ENCODE data around the gene L1CAM. TPM values are rescaled to one million over a fixed set of nuclear protein-coding genes. Genes with fewer than 3 reads are reported as not detected.

Gene L1CAM
- 38.7 TPM for total RNA-seq

GRCh38 chrX:153885968-153886903 lies at the start of gene L1CAM:
TSS of gene L1CAM (minus strand) at chrX:153886173. CDS start at chrX:153875836, 10,337 bp downstream.

GRCh38 chrX:153934762-153935325 lies 48.9 kb upstream of the L1CAM start, which contains the start of gene NAA10:
TSS of gene NAA10 (minus strand) at chrX:153935037. CDS start at chrX:153934904, 133 bp downstream.

DNA sequence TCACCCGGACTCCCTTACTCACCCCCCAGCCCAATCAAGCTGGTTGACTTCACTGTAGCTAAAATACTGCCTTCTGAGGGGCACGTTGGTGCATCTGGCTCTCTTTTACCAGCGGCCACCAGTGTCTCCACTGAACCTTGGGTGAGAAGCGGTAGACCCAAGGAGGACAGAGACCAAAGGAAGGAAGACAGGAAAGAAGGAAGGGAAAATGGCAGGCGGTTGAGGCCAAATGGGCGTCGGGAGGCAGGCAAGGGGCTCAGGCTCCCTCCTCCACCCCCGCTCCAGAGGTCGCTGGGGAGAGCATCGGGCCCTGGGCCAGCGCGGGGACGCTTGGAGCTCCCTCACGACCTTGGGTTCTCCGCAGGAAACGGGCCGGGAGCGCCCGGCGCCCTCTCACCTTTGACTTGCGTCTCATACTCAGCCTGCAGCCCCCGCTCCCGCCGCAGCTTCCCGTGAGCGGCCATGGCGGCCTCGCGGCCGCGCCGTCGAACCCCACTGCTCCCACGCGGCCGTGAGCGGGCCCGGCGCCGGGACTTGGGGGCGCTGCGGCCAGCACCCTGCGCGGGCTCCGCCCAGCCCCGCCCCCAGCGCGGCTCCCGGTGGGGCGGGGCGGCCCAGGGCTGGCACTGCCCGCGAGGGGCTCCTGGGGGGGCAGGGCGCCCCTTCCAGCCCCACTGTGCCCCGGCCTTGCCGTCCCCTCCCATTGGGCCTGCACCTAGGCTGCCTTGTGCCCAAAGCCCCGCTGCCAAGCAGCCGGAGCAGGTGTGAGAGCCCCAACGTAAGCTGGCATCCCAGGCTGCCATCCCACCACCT lies 40.0 kb upstream of the L1CAM start, which contains the start of gene ARHGAP4:
Gene ARHGAP4, minus strand, starts transcription at position 526 of the 813 bp plus-strand sequence. Its CDS starts 62 bp downstream, at position 464.

DNA sequence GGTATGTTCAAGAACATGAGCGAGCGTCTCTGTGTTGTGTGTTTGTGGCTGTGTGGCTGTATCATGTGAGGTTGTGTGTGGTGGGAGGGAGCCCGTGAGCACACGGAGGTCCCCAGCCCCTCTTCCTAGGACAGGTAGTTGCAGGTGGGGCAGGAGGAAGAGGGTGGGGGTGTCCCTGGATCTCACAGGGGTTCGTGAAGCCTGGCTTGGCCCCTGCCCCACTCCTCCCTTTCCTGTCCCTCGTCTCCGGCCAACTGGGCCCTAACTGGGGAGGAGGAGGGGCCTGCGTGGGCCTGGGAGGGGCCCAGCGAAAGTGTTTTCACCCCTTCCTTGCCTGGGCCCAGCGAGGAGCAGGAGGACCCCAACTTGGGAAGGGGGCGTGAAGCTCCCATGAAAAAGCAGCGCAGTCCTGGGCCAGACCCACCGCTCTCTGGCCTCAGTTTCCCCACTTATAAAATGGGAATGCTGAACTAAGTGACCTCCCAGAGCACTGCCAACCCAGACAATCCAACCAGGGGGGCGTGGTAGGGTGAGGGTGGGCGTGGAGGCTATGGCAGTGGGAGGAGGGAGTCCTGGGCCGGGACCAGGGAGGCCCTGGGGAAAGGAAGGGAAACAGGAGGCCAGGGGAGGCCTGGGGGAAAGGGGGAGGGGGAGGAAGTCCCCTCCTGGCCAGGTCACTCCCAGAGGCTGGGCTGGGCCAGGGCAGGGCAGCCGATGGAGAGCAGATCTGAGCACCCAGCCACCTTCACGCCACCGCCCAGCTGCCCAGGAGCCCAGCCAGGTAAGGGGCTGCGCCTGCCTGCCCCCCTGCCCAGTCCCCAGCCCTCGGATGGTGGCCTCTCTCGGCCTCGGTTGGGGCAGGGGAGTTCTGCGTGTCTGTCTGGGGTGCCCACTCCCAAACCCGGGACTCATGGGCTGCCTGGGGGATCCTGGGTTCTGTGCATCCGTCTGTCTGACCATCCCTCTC lies 18.3 kb upstream of the L1CAM start, which contains the start of gene AVPR2:
Gene AVPR2, plus strand, starts transcription at position 683 of the 967 bp plus-strand sequence. CDS start 473 bp downstream, outside the sequence.

GRCh38 chrX:153829799-153830639 lies 56.0 kb downstream of the L1CAM start, which contains the start of gene PDZD4:
TSS of gene PDZD4 (minus strand) at chrX:153830544. CDS start at chrX:153830298, 246 bp downstream.

Other genes with a start within 250 kb of the L1CAM start
- 72.7 TPM for gene DUSP9, start 239.0 kb downstream of the L1CAM start, total RNA-seq
- 6.5 TPM for gene PNCK, start 212.4 kb downstream of the L1CAM start, total RNA-seq
- 40.9 TPM for gene SLC6A8, start 198.2 kb downstream of the L1CAM start, total RNA-seq
- 94.9 TPM for gene BCAP31, start 161.8 kb downstream of the L1CAM start, total RNA-seq
- 10.8 TPM for gene ABCD1, start 161.3 kb downstream of the L1CAM start, total RNA-seq
- 2.5 TPM for gene PLXNB3, start 121.9 kb downstream of the L1CAM start, total RNA-seq
- 15.1 TPM for gene SRPK3, start 105.1 kb downstream of the L1CAM start, total RNA-seq
- gene IDH3G, start 91.8 kb downstream of the L1CAM start, total RNA-seq, result 70.3 TPM
- gene SSR4, start 91.5 kb downstream of the L1CAM start, total RNA-seq, result 91.8 TPM
- 10.6 TPM for gene PDZD4, start 55.6 kb downstream of the L1CAM start, total RNA-seq
- gene AVPR2, start 18.5 kb upstream of the L1CAM start, total RNA-seq, result 4.1 TPM
- gene ARHGAP4, start 40.1 kb upstream of the L1CAM start, total RNA-seq, result 54.8 TPM
- 47.4 TPM for gene NAA10, start 48.9 kb upstream of the L1CAM start, total RNA-seq
- gene RENBP, start 58.5 kb upstream of the L1CAM start, total RNA-seq, result 13.3 TPM
- 56.3 TPM for gene HCFC1, start 85.6 kb upstream of the L1CAM start, total RNA-seq
- gene TMEM187, start 86.6 kb upstream of the L1CAM start, total RNA-seq, result 4.3 TPM
- gene IRAK1, start 133.7 kb upstream of the L1CAM start, total RNA-seq, result 32.6 TPM
- gene MECP2, start 211.5 kb upstream of the L1CAM start, total RNA-seq, result 30.7 TPM